ENCODE results near the gene TMEM169. TPM values are rescaled to one million over a fixed set of nuclear protein-coding genes. Genes with fewer than 3 reads are reported as not detected.

The TMEM169 gene
- total and polyA plus RNA-seq, 2 of the 13 experiments (the other 11 are each of a cell fraction or from before 2014, with no cell fraction given), result 1.5 to 4.5 TPM

GRCh38 chr2:216108967-216109921 lies 27.5 kb downstream of the TMEM169 start, which contains the start of gene XRCC5 (continued):
- TF ChIP-seq PRDM10 (CRISPR knock-in tag; IDR thresholded peaks at IDR 0.05; ENCODE audit: low read depth), result peak; percentile 60; the same call in 1 of the 2 replicates
- peak; percentile 88 for TF ChIP-seq ZNF891 (CRISPR knock-in tag; IDR thresholded peaks at IDR 0.05)
- peak; percentile 63; the same call in 1 of the 2 replicates for TF ChIP-seq ZNF790 (CRISPR knock-in tag; IDR thresholded peaks at IDR 0.05; ENCODE audit: borderline replicate concordance)
- TF ChIP-seq REPIN1 (CRISPR knock-in tag; IDR thresholded peaks at IDR 0.05; ENCODE audit: borderline replicate concordance, low read depth), result peak; percentile 93
- 0 out of 2 replicates have a peak, but pooled peaks have one; percentile 30 for TF ChIP-seq IRF1 (CRISPR knock-in tag; IDR thresholded peaks at IDR 0.05; ENCODE audit: low read depth)
- TF ChIP-seq NCOA5 (CRISPR knock-in tag; IDR thresholded peaks at IDR 0.05), result no peak
- TF ChIP-seq, protein P1, sequence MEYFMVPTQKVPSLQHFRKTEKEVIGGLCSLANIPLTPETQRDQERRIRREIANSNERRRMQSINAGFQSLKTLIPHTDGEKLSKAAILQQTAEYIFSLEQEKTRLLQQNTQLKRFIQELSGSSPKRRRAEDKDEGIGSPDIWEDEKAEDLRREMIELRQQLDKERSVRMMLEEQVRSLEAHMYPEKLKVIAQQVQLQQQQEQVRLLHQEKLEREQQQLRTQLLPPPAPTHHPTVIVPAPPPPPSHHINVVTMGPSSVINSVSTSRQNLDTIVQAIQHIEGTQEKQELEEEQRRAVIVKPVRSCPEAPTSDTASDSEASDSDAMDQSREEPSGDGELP (IDR thresholded peaks at IDR 0.05; ENCODE audit: borderline replicate concordance, low read depth), result 0 out of 2 replicates have a peak, but pooled peaks have one; percentile 45
- no peak for TF ChIP-seq RFX1 (IDR thresholded peaks at IDR 0.05)
- TF ChIP-seq BCL6 (CRISPR knock-in tag; IDR thresholded peaks at IDR 0.05), result peak; percentile 59; the same call in 1 of the 2 replicates
- TF ChIP-seq ZNF264 (CRISPR knock-in tag; IDR thresholded peaks at IDR 0.05), result peak; percentile 68
- no peak for TF ChIP-seq MBD4 (IDR thresholded peaks at IDR 0.05; ENCODE audit: borderline replicate concordance, low read length)
- TF ChIP-seq KLF12 (CRISPR knock-in tag; IDR thresholded peaks at IDR 0.05; ENCODE audit: borderline replicate concordance), result 0 out of 2 replicates have a peak, but pooled peaks have one; percentile 64
- TF ChIP-seq CHCHD3 (CRISPR knock-in tag; IDR thresholded peaks at IDR 0.05), result 0 out of 2 replicates have a peak, but pooled peaks have one; percentile 62
- TF ChIP-seq TCF7 (IDR thresholded peaks at IDR 0.05; ENCODE audit: low read depth), result no peak
- TF ChIP-seq ZNF329 (CRISPR knock-in tag; IDR thresholded peaks at IDR 0.05; ENCODE audit: low read depth), result 0 out of 2 replicates have a peak, but pooled peaks have one; percentile 53
- TF ChIP-seq HOMEZ (CRISPR knock-in tag; IDR thresholded peaks at IDR 0.05; ENCODE audit: low read depth), result peak; percentile 88
- TF ChIP-seq FOXC1 (CRISPR knock-in tag; IDR thresholded peaks at IDR 0.05; ENCODE audit: borderline replicate concordance), result peak; percentile 99
- no peak; the same call in 1 of the 2 replicates for TF ChIP-seq ATM (IDR thresholded peaks at IDR 0.05; ENCODE audit: borderline replicate concordance)
- TF ChIP-seq MED8 (CRISPR knock-in tag; IDR thresholded peaks at IDR 0.05; ENCODE audit: insufficient replicate concordance), result peak; percentile 89
- TF ChIP-seq ZNF547 (CRISPR knock-in tag; IDR thresholded peaks at IDR 0.05), result peak; percentile 96
- no peak for TF ChIP-seq SRSF9 (IDR thresholded peaks at IDR 0.05; ENCODE audit: borderline replicate concordance, insufficient read depth, low read depth, low read length, poor library complexity, severe bottlenecking)
